ENCODE data around the gene HSPG2. TPM values are rescaled to one million over a fixed set of nuclear protein-coding genes. Genes with fewer than 3 reads are reported as not detected.

HSPG2 gene
- total and polyA plus RNA-seq, 2 of the 8 experiments (the other 6 are each of a cell fraction or from before 2014, with no cell fraction given), result 17.8 to 111 TPM

GRCh38 chr1:21828075-21828474, 109.0 kb downstream of the HSPG2 start:
- 89% methylated on average over 11 of the region's 13 CpGs; no CpG with 5 or more reads in 1 of the 2 experiments for WGBS, 2 experiments (ENCODE audit: extremely low coverage in 1 of 2, insufficient coverage in 1 of 2, insufficient read length in 1 of 2, insufficient replicate concordance in 2 of 2, low coverage in 1 of 2, low lambda C conversion rate in 2 of 2, missing lambda C conversion rate in 1 of 2)
- Histone ChIP-seq H3K36me3 (ENCODE audit: control insufficient read depth in 2 of 4, insufficient read depth in 4 of 4, low read length in 3 of 4) (peaks cover 11 to 60% (median 43%) of the 10 kb centered on the region in 4 experiments; a peak in 7 of 8 replicates), H2BK5ac (ENCODE audit: low read depth, low read length) (no peak overlapping the region), H3K9me3 (ENCODE audit: insufficient read depth in 2 of 2, low read depth in 1 of 2, low read length in 1 of 2) (no peaks in the 10 kb centered on the region), H3K4me3 (ENCODE audit: extremely low read depth in 1 of 4, insufficient read depth in 2 of 4, low read depth in 3 of 4, low read length in 4 of 4) (no peak overlapping the region), H3K79me1 (ENCODE audit: low read depth, low read length) (no peaks in the 10 kb centered on the region), H2AK5ac (ENCODE audit: low read depth, low read length) (no peak overlapping the region), H4K91ac (replicated peaks; ENCODE audit: insufficient read length, low read length) (no peak overlapping the region), H2AFZ (ENCODE audit: low read length) (no peak overlapping the region), H3K27me3 (replicated peaks in 1 of 4; ENCODE audit: control insufficient read depth in 3 of 4, extremely low read depth in 1 of 4, insufficient read depth in 3 of 4, low read length in 3 of 4) (no peaks in the 10 kb centered on the region), H2BK15ac (ENCODE audit: low read length) (no peak overlapping the region), H3K18ac (ENCODE audit: extremely low read depth, low read length) (no peak overlapping the region), H2BK12ac (ENCODE audit: low read depth, low read length) (no peak overlapping the region), H3K4me1 (replicated peaks in 1 of 4; ENCODE audit: control insufficient read depth in 3 of 4, insufficient read depth in 4 of 4, low read length in 3 of 4) (no peaks in the 10 kb centered on the region), H3K79me2 (ENCODE audit: control insufficient read depth in 1 of 2, insufficient read depth in 2 of 2, low read length in 2 of 2) (no peaks in the 10 kb centered on the region), H2BK20ac (ENCODE audit: low read length) (no peak overlapping the region), H3K27ac (ENCODE audit: low read depth, low read length) (no peak overlapping the region), H3K23me2 (ENCODE audit: low read depth, low read length) (no peaks in the 10 kb centered on the region), H3K23ac (ENCODE audit: insufficient read length) (no peak overlapping the region), H2BK120ac (replicated peaks; ENCODE audit: low read depth, low read length) (no peak overlapping the region), H4K5ac (ENCODE audit: insufficient read length, low read depth, low read length) (no peak overlapping the region), H4K20me1 (replicated peaks in 1 of 2; ENCODE audit: control insufficient read depth in 1 of 2, insufficient read depth in 2 of 2, low read length in 2 of 2) (peaks cover 0 to 5% of the 10 kb centered on the region in 2 experiments), H3K56ac (replicated peaks; ENCODE audit: insufficient read length, low read depth, low read length) (no peak overlapping the region), H3K14ac (ENCODE audit: insufficient read length) (no peak overlapping the region), H3K4ac (replicated peaks; ENCODE audit: insufficient read length, low read depth, low read length) (no peak overlapping the region), H3K4me2 (ENCODE audit: insufficient read depth in 1 of 2, low read depth in 2 of 2, low read length in 2 of 2) (no peak overlapping the region), H3K9ac (replicated peaks in 1 of 4; ENCODE audit: extremely low read depth in 1 of 4, low read depth in 3 of 4, low read length in 3 of 4) (no peak overlapping the region), H4K8ac (ENCODE audit: extremely low read depth, insufficient read depth, low read length) (no peak overlapping the region)
- ChIA-PET POLR2A (ENCODE audit: partially characterized antibody) (interaction anchor here (1.6 kb wide), 1 partner anchor 9 kb away, joined by 4 read pairs; no protein-coding TSS in a partner anchor), CTCF (ENCODE audit: partially characterized antibody) (interaction anchor here (0.6 kb wide), 1 partner anchor 28 kb away, joined by 3 read pairs; no protein-coding TSS in a partner anchor)
- DNase-seq (ENCODE audit: low read depth in 1 of 2, low spot score in 2 of 2) (no peak), FAIRE-seq (no peak)
- TF ChIP-seq KDM4A (IDR thresholded peaks at IDR 0.05; ENCODE audit: low read depth, low read length, severe bottlenecking) (no peak), HDAC2 (IDR thresholded peaks at IDR 0.05; ENCODE audit: borderline replicate concordance in 1 of 2, low read depth in 2 of 2, low read length in 2 of 2) (no peak), TAF7 (optimal IDR thresholded peaks at IDR 0.05; ENCODE audit: borderline replicate concordance, low read depth, low read length) (no peak), GABPA (IDR thresholded peaks at IDR 0.05; ENCODE audit: borderline replicate concordance, insufficient read depth, low read length) (no peak), POLR2A (IDR thresholded peaks at IDR 0.05; ENCODE audit: control extremely low read depth in 1 of 2, low read depth in 2 of 2, low read length in 2 of 2) (no peak), SP2 (IDR thresholded peaks at IDR 0.05; ENCODE audit: low read length) (no peak), POU5F1 (IDR thresholded peaks at IDR 0.05; ENCODE audit: low read depth, low read length) (no peak), CTBP2 (IDR thresholded peaks at IDR 0.05; ENCODE audit: borderline replicate concordance, insufficient read depth, insufficient read length, low read length) (no peak), ASH2L (IDR thresholded peaks at IDR 0.05; ENCODE audit: low read length) (no peak), TEAD4 (IDR thresholded peaks at IDR 0.05; ENCODE audit: low read depth, low read length) (no peak), SP4 (IDR thresholded peaks at IDR 0.05; ENCODE audit: low read length) (no peak)
- TF ChIP-seq, protein P1, sequence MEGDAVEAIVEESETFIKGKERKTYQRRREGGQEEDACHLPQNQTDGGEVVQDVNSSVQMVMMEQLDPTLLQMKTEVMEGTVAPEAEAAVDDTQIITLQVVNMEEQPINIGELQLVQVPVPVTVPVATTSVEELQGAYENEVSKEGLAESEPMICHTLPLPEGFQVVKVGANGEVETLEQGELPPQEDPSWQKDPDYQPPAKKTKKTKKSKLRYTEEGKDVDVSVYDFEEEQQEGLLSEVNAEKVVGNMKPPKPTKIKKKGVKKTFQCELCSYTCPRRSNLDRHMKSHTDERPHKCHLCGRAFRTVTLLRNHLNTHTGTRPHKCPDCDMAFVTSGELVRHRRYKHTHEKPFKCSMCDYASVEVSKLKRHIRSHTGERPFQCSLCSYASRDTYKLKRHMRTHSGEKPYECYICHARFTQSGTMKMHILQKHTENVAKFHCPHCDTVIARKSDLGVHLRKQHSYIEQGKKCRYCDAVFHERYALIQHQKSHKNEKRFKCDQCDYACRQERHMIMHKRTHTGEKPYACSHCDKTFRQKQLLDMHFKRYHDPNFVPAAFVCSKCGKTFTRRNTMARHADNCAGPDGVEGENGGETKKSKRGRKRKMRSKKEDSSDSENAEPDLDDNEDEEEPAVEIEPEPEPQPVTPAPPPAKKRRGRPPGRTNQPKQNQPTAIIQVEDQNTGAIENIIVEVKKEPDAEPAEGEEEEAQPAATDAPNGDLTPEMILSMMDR (IDR thresholded peaks at IDR 0.05; ENCODE audit: control extremely low read depth in 1 of 3, insufficient read depth in 1 of 3, low read depth in 1 of 3, low read length in 3 of 3), result no peak
